ENCODE results near the gene NRCAM. TPM values are rescaled to one million over a fixed set of nuclear protein-coding genes. Genes with fewer than 3 reads are reported as not detected.

Gene NRCAM
- total and polyA plus RNA-seq, 2 of the 13 experiments (the other 11 are each of a cell fraction or from before 2014, with no cell fraction given) = 0.31 to 0.33 TPM

- TF ChIP-seq STAT5B (CRISPR knock-in tag; IDR thresholded peaks at IDR 0.05) (no peak), ZNF598 (CRISPR knock-in tag; IDR thresholded peaks at IDR 0.05; ENCODE audit: borderline replicate concordance) (no peak), NFE2L2 (IDR thresholded peaks at IDR 0.05; ENCODE audit: low read length) (no peak), ZMYM3 (CRISPR knock-in tag; IDR thresholded peaks at IDR 0.05) (0 out of 2 replicates have a peak, but pooled peaks have one; percentile 48), FOXC1 (CRISPR knock-in tag; IDR thresholded peaks at IDR 0.05; ENCODE audit: borderline replicate concordance) (no peak), ZFY (CRISPR knock-in tag; IDR thresholded peaks at IDR 0.05) (no peak), POLR2AphosphoS5 (IDR thresholded peaks at IDR 0.05; ENCODE audit: low read depth, low read length) (no peak), ZBTB3 (CRISPR knock-in tag; IDR thresholded peaks at IDR 0.05; ENCODE audit: borderline replicate concordance, low read depth) (no peak), ZNF34 (CRISPR knock-in tag; IDR thresholded peaks at IDR 0.05; ENCODE audit: borderline replicate concordance) (no peak), ZNF484 (CRISPR knock-in tag; IDR thresholded peaks at IDR 0.05; ENCODE audit: borderline replicate concordance, low read depth) (no peak), ZNF160 (CRISPR knock-in tag; IDR thresholded peaks at IDR 0.05) (no peak), ATF1 (CRISPR knock-in tag; IDR thresholded peaks at IDR 0.05) (peak; percentile 53; the same call in 1 of the 2 replicates), CEBPB (IDR thresholded peaks at IDR 0.05; ENCODE audit: borderline replicate concordance, low read depth, low read length) (peak; percentile 60; the same call in 1 of the 2 replicates), POLR2A (IDR thresholded peaks at IDR 0.05; ENCODE audit: insufficient read depth in 1 of 2, low read depth in 2 of 2, low read length in 2 of 2) (no peak), ZNF333 (CRISPR knock-in tag; IDR thresholded peaks at IDR 0.05; ENCODE audit: borderline replicate concordance) (no peak), ZNF713 (CRISPR knock-in tag; IDR thresholded peaks at IDR 0.05) (no peak), CBX1 (IDR thresholded peaks at IDR 0.05; ENCODE audit: low read depth) (no peak), TRAFD1 (CRISPR knock-in tag; IDR thresholded peaks at IDR 0.05; ENCODE audit: borderline replicate concordance) (peak; percentile 67; the same call in 1 of the 2 replicates), ZNF280B (CRISPR knock-in tag; IDR thresholded peaks at IDR 0.05; ENCODE audit: borderline replicate concordance) (no peak)
- TF ChIP-seq, protein P1, sequence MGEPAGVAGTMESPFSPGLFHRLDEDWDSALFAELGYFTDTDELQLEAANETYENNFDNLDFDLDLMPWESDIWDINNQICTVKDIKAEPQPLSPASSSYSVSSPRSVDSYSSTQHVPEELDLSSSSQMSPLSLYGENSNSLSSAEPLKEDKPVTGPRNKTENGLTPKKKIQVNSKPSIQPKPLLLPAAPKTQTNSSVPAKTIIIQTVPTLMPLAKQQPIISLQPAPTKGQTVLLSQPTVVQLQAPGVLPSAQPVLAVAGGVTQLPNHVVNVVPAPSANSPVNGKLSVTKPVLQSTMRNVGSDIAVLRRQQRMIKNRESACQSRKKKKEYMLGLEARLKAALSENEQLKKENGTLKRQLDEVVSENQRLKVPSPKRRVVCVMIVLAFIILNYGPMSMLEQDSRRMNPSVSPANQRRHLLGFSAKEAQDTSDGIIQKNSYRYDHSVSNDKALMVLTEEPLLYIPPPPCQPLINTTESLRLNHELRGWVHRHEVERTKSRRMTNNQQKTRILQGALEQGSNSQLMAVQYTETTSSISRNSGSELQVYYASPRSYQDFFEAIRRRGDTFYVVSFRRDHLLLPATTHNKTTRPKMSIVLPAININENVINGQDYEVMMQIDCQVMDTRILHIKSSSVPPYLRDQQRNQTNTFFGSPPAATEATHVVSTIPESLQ (CRISPR knock-in tag; conservative IDR thresholded peaks at IDR 0.05) = 0 out of 2 replicates have a peak, but pooled peaks have one; percentile 57
- TF ChIP-seq, protein P2, sequence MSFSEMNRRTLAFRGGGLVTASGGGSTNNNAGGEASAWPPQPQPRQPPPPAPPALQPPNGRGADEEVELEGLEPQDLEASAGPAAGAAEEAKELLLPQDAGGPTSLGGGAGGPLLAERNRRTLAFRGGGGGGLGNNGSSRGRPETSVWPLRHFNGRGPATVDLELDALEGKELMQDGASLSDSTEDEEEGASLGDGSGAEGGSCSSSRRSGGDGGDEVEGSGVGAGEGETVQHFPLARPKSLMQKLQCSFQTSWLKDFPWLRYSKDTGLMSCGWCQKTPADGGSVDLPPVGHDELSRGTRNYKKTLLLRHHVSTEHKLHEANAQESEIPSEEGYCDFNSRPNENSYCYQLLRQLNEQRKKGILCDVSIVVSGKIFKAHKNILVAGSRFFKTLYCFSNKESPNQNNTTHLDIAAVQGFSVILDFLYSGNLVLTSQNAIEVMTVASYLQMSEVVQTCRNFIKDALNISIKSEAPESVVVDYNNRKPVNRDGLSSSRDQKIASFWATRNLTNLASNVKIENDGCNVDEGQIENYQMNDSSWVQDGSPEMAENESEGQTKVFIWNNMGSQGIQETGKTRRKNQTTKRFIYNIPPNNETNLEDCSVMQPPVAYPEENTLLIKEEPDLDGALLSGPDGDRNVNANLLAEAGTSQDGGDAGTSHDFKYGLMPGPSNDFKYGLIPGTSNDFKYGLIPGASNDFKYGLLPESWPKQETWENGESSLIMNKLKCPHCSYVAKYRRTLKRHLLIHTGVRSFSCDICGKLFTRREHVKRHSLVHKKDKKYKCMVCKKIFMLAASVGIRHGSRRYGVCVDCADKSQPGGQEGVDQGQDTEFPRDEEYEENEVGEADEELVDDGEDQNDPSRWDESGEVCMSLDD (CRISPR knock-in tag; IDR thresholded peaks at IDR 0.05; ENCODE audit: borderline replicate concordance) = no peak
Observed at GRCh38 chr7:108358553-108358952, 97.7 kb downstream of the NRCAM start (continued).

All from HepG2 (cell line).